ENCODE data around the gene GAGE13. TPM values are rescaled to one million over a fixed set of nuclear protein-coding genes. Genes with fewer than 3 reads are reported as not detected.
"Not testable (repeated sequence)": the region's sequence is repeated elsewhere in the genome, so short reads cannot be mapped to it uniquely, and the experiment has no call there.

Gene GAGE13
- total RNA-seq, 1 experiment from 2014 or later, result not detected

DNA sequence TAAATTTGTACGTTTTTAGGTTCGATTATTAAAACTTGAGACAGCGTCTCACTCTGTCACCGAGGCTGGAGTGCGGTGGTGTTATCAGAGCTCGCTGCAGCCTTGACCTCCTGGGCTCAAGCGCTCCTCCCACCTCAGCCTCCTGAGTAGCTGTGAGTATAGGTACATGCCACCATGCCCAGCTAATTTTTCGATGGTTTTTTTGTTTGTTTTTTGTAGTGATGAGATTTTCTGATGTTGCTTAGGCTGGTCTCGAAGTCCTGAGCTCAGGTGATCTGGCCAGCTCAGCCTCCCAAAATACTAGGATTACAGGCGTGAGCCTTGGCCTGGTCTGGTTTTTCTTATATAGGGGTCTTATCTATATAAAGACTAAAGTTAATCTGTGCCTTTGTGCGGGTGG lies 961 bp upstream of the GAGE13 start:
- not testable (repeated sequence) for DNase-seq (ENCODE audit: low spot score)

DNA sequence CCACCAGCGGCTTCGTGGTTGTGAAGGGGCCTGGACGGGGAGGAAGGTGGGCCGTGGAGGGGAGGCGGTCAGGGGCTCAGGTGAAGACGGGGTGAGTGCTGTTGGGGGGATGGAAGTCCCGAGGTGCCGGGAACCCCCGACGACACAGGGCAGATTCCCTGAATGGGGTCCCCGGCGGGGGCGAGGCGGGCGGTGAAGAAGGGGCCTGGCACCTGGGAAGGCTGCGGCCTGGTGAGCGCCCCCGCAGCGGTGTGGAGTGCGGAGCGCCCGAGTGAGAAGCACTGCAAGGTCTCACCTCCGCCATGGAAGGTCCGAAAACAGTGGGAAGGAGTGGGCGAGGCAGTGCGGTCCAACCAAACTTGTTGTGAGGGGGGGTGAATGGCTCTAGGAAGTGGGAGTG lies 459 bp downstream of the GAGE13 start:
- DNase-seq (ENCODE audit: low spot score), result not testable (repeated sequence)

GRCh38 chrX:49341449-49341848 lies 10.1 kb downstream of the GAGE13 start:
- DNase-seq (ENCODE audit: low spot score), result not testable (repeated sequence)

- not testable (repeated sequence) for DNase-seq (ENCODE audit: low spot score)
Observed at GRCh38 chrX:49344496-49345175, 13.3 kb downstream of the GAGE13 start.

- not testable (repeated sequence) for DNase-seq (ENCODE audit: low spot score)
Observed at GRCh38 chrX:49345402-49345801, 14.0 kb downstream of the GAGE13 start.

GRCh38 chrX:49346150-49346549 lies 14.8 kb downstream of the GAGE13 start:
- DNase-seq (ENCODE audit: low spot score), result not testable (repeated sequence)

Other genes with a start within 250 kb of the GAGE13 start
- 39.4 and 41.6 TPM in 2 replicates for gene GPKOW, start 207.8 kb upstream of the GAGE13 start, total RNA-seq (2014; rRNA removed; shearing (Covaris generic))
- gene MAGIX, start 168.8 kb upstream of the GAGE13 start, total RNA-seq (2014; rRNA removed; shearing (Covaris generic)), result 12.6 and 13.6 TPM in 2 replicates
- gene PLP2, start 159.7 kb upstream of the GAGE13 start, total RNA-seq (2014; rRNA removed; shearing (Covaris generic)), result 27.3 and 28.1 TPM in 2 replicates
- gene PRICKLE3, start 145.2 kb upstream of the GAGE13 start, total RNA-seq (2014; rRNA removed; shearing (Covaris generic)), result 19.0 and 22.3 TPM in 2 replicates
- 0.61 and 1.1 TPM in 2 replicates for gene SYP, start 131.4 kb upstream of the GAGE13 start, total RNA-seq (2014; rRNA removed; shearing (Covaris generic))
- gene CACNA1F, start 98.2 kb upstream of the GAGE13 start, total RNA-seq (2014; rRNA removed; shearing (Covaris generic)), result not detected in 2 replicates
- 25.0 and 27.7 TPM in 2 replicates for gene CCDC22, start 96.1 kb upstream of the GAGE13 start, total RNA-seq (2014; rRNA removed; shearing (Covaris generic))
- not detected in 2 replicates for gene FOXP3, start 66.9 kb upstream of the GAGE13 start, total RNA-seq (2014; rRNA removed; shearing (Covaris generic))
- gene PPP1R3F, start 61.8 kb upstream of the GAGE13 start, total RNA-seq (2014; rRNA removed; shearing (Covaris generic)), result 7.2 and 7.3 TPM in 2 replicates
- not detected in 2 replicates for gene GAGE10, start 27.9 kb upstream of the GAGE13 start, total RNA-seq (2014; rRNA removed; shearing (Covaris generic))
- not detected in 2 replicates for gene GAGE12J, start 9.5 kb upstream of the GAGE13 start, total RNA-seq (2014; rRNA removed; shearing (Covaris generic))
- gene GAGE12C, start 200.6 kb downstream of the GAGE13 start, total RNA-seq (2014; rRNA removed; shearing (Covaris generic)), result not detected in 2 replicates
- gene GAGE12D, start 210.2 kb downstream of the GAGE13 start, total RNA-seq (2014; rRNA removed; shearing (Covaris generic)), result not detected in 2 replicates
- gene GAGE12E, start 219.7 kb downstream of the GAGE13 start, total RNA-seq (2014; rRNA removed; shearing (Covaris generic)), result not detected in 2 replicates
- not detected in 2 replicates for gene GAGE12F, start 229.3 kb downstream of the GAGE13 start, total RNA-seq (2014; rRNA removed; shearing (Covaris generic))
- not detected in 2 replicates for gene GAGE12G, start 238.8 kb downstream of the GAGE13 start, total RNA-seq (2014; rRNA removed; shearing (Covaris generic))
- gene GAGE12H, start 248.4 kb downstream of the GAGE13 start, total RNA-seq (2014; rRNA removed; shearing (Covaris generic)), result not detected in 2 replicates

All from HT-29 (cell line).